ENCODE data around the gene EPG5.

EPG5 gene

GRCh38 chr18:45825258-45826044 is 141.7 kb downstream of the EPG5 start, which contains the start of gene SIGLEC15 (continued):
- TF ChIP-seq TSHZ2 (CRISPR knock-in tag; IDR thresholded peaks at IDR 0.05) (no peak), ZNF565 (CRISPR knock-in tag; conservative IDR thresholded peaks at IDR 0.05; ENCODE audit: low read depth) (no peak), BACH2 (CRISPR knock-in tag; IDR thresholded peaks at IDR 0.05; ENCODE audit: borderline replicate concordance) (no peak), CREB5 (CRISPR knock-in tag; IDR thresholded peaks at IDR 0.05; ENCODE audit: low read depth) (no peak)

GRCh38 chr18:45821711-45822110 is 145.4 kb downstream of the EPG5 start:
- no peak for ATAC-seq
- TF ChIP-seq ZFP3 (CRISPR knock-in tag; IDR thresholded peaks at IDR 0.05) = no peak
- no peak for TF ChIP-seq CSRNP3 (CRISPR knock-in tag; IDR thresholded peaks at IDR 0.05)
- TF ChIP-seq ARNTL (CRISPR knock-in tag; IDR thresholded peaks at IDR 0.05; ENCODE audit: borderline replicate concordance, low read depth) = no peak
- TF ChIP-seq POU6F1 (CRISPR knock-in tag; IDR thresholded peaks at IDR 0.05; ENCODE audit: borderline replicate concordance, low read depth) = no peak
- TF ChIP-seq BACH2 (CRISPR knock-in tag; IDR thresholded peaks at IDR 0.05; ENCODE audit: borderline replicate concordance) = no peak
- no peak for TF ChIP-seq OSR1 (CRISPR knock-in tag; IDR thresholded peaks at IDR 0.05)
- no peak for TF ChIP-seq ZNF565 (CRISPR knock-in tag; conservative IDR thresholded peaks at IDR 0.05; ENCODE audit: low read depth)
- no peak for TF ChIP-seq ZFP30 (CRISPR knock-in tag; IDR thresholded peaks at IDR 0.05)
- no peak for TF ChIP-seq ZC3H10 (CRISPR knock-in tag; IDR thresholded peaks at IDR 0.05)

GRCh38 chr18:45821026-45821425 is 146.1 kb downstream of the EPG5 start:
- no peak for ATAC-seq
- TF ChIP-seq ZFP3 (CRISPR knock-in tag; IDR thresholded peaks at IDR 0.05) = no peak
- no peak for TF ChIP-seq ESRRG (CRISPR knock-in tag; IDR thresholded peaks at IDR 0.05)
- TF ChIP-seq TSHZ2 (CRISPR knock-in tag; IDR thresholded peaks at IDR 0.05) = no peak
- TF ChIP-seq PATZ1 (CRISPR knock-in tag; IDR thresholded peaks at IDR 0.05; ENCODE audit: borderline replicate concordance) = no peak
- TF ChIP-seq ZFP30 (CRISPR knock-in tag; IDR thresholded peaks at IDR 0.05) = no peak
- TF ChIP-seq GLIS3 (CRISPR knock-in tag; IDR thresholded peaks at IDR 0.05) = no peak
- TF ChIP-seq ZNF8 (CRISPR knock-in tag; IDR thresholded peaks at IDR 0.05) = no peak
- TF ChIP-seq ZNF70 (CRISPR knock-in tag; IDR thresholded peaks at IDR 0.05) = no peak

Measured in SK-N-SH treated with all-trans-retinoic acid at 6 μM for 48 hours (cell line).